Measurements from ENCODE around the gene NHLH1.

DNA sequence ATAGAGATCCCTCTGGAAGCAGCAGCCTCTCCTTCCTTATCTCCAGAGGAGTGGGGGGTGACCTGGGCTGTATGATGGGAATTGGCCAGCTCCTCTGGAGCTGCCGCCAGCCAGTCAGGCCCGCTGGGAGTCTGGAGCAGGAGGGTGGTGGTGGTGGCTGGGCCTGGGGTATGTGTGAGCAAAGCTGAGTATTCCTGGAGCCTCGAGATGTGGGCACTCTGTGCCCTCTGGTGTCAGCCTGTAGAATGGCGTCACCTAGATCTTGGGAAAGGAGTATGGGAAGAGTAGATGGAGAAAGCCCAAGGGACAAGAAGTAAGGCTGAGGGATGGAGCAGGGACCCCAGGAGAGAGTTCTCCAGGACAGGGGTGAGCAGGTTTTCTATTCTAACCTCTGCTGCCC, 49.5 kb downstream of the NHLH1 start:
- TF ChIP-seq, protein P1, sequence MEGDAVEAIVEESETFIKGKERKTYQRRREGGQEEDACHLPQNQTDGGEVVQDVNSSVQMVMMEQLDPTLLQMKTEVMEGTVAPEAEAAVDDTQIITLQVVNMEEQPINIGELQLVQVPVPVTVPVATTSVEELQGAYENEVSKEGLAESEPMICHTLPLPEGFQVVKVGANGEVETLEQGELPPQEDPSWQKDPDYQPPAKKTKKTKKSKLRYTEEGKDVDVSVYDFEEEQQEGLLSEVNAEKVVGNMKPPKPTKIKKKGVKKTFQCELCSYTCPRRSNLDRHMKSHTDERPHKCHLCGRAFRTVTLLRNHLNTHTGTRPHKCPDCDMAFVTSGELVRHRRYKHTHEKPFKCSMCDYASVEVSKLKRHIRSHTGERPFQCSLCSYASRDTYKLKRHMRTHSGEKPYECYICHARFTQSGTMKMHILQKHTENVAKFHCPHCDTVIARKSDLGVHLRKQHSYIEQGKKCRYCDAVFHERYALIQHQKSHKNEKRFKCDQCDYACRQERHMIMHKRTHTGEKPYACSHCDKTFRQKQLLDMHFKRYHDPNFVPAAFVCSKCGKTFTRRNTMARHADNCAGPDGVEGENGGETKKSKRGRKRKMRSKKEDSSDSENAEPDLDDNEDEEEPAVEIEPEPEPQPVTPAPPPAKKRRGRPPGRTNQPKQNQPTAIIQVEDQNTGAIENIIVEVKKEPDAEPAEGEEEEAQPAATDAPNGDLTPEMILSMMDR (conservative IDR thresholded peaks at IDR 0.05; ENCODE audit: low read depth, low read length) = peak; percentile 56
- no peak for TF ChIP-seq EZH2 (IDR thresholded peaks at IDR 0.05; ENCODE audit: borderline replicate concordance, low read depth, low read length, poor library complexity, severe bottlenecking)
